IPS-NIHi11 (cell line): ENCODE measurements around the gene PPP1R37.

Source experiments
- DNase-seq: peaks from one replicate; pipeline ENCODE4 v3.0.0; 2012; ENCODE audit warnings: mixed read lengths, low spot score

PPP1R37 gene

GRCh38 chr19:45092747-45093678 lies at the start of gene PPP1R37:
Gene PPP1R37, plus strand, starts transcription at chr19:45093179. Its CDS starts 147 bp downstream, at chr19:45093326.
- peak; percentile 93 for DNase-seq

GRCh38 chr19:45045671-45046353 lies 47.2 kb upstream of the PPP1R37 start:
- DNase-seq: no peak

- no peak for DNase-seq
Observed at GRCh38 chr19:45046355-45046754, 46.6 kb upstream of the PPP1R37 start.

- no peak for DNase-seq
Observed at GRCh38 chr19:45047188-45047797, 45.7 kb upstream of the PPP1R37 start.

GRCh38 chr19:45049073-45049736 lies 43.8 kb upstream of the PPP1R37 start:
- no peak for DNase-seq

- no peak for DNase-seq
Observed at GRCh38 chr19:45050036-45050435, 42.9 kb upstream of the PPP1R37 start.

DNA sequence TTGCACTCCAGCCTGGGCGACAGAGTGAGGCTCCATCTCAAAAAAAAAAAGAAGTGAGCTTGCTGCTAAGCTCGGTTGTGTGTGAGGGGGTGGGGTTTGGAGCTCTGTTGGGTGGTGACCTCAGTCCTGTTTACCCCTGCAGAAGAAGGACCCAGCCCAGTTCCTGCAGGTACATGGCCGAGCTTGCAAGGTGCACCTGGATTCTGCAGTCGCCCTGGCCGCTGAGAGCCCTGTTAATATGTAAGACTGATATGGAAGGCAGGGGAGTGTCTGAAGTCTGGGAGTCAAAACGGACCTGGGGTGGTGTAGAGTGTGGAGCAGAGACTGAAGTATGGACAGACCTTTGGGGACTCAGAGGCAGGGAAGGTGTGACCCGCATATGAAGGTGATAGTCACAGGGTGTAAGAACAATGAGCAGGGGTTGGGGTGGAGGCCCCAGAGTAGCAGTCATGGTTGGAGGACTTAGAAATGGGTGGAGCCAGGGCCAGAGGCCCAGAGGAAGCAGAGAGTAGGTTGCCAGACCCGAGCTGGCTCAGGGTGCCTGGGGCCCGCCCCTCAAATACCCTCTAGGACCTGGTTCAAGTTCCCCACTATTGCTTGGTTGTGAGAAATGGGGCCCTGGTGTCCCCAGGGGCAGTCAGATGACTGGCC lies 40.9 kb upstream of the PPP1R37 start:
- no peak for DNase-seq

DNA sequence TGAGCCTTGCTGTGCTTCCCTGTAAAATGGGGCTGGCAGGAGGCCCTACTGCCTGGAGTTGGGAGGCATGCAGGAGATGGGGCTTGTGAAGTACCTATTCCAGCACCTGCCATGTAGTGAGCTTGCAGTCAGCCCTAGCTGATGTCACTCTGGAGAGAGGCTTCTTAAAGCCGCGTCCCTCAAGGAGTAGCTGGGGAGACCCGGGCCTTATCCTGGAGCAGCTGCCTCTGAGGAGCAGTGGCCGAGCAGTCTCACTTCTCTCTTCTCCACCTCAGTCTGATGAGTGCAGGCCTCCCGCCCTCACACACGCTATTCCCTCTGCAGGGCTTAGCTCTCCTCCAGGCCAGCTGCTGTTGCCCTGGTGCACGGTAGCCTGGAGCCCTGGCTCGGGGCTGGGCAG lies 36.1 kb upstream of the PPP1R37 start:
- DNase-seq: no peak

- DNase-seq: no peak
Observed at GRCh38 chr19:45057444-45057843, 35.5 kb upstream of the PPP1R37 start.

DNA sequence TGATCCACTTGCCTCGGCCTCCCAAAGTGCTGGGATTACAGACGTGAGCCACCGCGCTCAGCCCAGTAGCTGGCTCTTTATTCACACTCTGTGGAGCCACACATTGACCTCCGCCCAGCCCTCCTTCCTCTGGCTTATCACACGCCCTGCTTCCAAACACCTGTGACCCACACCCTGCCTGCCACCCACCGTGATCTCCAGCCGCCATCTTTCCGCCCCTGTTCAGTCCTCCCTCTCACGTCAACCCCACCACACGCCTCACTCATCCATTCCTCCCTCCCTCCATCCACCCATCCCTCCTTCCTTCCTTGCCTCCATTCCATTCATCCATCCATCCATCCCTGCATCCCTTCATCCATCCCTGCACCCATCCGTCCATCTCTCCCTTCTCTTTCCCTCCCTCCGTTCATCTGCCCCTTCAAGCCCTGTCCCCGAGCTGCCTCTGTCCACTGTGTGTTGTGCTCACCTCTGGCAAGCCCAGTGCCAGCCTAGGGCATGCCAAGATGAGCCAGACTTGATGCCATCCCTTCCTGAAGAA lies 34.3 kb upstream of the PPP1R37 start:
- no peak for DNase-seq

GRCh38 chr19:45059258-45059965 lies 33.6 kb upstream of the PPP1R37 start:
- DNase-seq: peak; percentile 93

GRCh38 chr19:45061965-45062364 lies 31.0 kb upstream of the PPP1R37 start:
- no peak for DNase-seq

DNA sequence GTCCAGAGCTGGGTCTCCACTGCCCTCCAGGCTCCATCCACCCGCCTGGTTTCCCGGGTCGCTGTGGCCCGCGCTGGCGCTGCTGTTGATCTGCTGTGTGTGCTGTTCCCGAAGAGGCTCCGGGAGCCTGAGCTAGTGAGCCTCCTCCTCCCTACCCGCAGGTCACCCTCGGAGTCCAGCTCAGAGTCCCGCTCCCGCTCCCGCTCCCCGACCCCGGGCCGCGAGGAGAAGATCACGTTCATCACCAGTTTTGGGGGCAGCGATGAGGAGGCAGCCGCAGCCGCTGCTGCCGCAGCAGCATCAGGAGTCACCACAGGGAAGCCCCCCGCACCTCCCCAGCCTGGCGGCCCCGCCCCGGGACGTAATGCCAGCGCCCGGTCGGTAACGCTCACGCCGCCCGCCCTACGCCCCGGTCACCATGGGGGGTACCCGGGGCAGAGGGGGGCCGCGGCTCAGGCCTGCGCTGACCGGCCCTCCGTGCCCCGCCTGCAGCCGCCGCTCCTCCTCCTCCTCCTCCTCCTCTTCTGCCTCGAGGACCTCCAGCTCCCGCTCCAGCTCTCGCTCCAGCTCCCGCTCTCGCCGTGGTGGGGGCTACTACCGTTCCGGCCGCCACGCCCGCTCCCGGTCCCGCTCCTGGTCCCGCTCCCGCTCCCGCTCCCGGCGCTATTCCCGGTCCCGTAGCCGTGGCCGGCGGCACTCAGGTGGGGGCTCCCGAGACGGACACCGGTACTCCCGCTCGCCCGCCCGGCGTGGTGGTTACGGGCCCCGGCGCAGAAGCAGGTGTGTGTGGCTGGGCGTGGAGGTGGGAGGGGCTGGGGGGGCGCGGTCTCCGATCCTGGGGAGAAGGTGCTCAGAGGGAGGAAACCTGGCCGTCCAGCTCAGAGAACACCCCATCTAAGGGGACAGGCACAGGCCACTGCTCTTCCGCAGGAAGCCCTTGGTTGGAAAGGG lies 28.9 kb upstream of the PPP1R37 start:
- no peak for DNase-seq

- DNase-seq: no peak
Observed at GRCh38 chr19:45066921-45067661, 25.9 kb upstream of the PPP1R37 start.

DNA sequence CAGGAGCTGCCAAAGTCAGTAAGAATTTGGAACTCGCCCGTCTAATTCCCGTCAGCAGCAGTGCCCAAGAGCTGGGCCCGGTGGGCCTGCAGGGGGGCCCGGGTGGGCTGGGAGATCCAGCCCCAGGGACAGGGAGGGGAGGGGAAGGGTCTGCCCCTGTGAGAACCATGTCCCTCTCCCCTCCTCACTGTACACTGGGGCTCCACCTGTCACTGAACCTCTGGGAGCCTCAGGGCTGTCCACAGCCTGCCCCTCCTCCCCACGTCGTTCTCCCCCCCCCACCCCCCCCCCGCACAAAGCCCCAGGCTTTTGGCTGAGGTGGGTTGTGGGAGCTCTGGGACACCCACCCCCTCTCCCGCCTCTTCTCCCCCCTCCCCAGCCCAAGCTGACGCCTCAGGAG lies 24.9 kb upstream of the PPP1R37 start:
- DNase-seq: no peak

GRCh38 chr19:45069056-45069455 lies 23.9 kb upstream of the PPP1R37 start:
- peak; percentile 78 for DNase-seq

DNA sequence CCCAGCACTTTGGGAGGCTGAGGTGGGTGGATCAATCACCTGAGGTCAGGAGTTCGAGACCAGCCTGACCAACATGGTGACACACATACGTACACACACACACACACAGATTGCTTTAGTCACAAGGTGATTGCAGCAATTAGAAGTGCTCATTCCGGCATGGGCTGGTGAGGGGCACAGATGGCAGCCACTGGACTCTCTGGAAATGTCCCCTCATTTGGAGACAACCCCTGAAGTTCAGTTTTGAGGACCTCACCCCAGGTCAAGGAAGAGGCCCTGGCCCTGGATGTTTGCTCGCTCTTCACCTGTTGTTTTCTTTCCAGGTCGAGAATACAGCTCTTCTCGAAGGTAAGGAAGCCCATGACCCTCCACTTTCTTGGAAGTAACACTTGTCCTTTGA lies 22.8 kb upstream of the PPP1R37 start:
- no peak for DNase-seq

- DNase-seq: no peak
Observed at GRCh38 chr19:45070861-45071544, 22.0 kb upstream of the PPP1R37 start.
